Neural crest cell (in vitro differentiated cells): ENCODE data around the gene KIAA2012. TPM values are rescaled to one million over a fixed set of nuclear protein-coding genes. Genes with fewer than 3 reads are reported as not detected.

Source experiments
- DNase-seq: peaks from one replicate; pipeline ENCODE4 v3.0.0; 2021; ENCODE audit warnings: low read depth, mixed read lengths, low spot score
- H3K27ac Mint-ChIP-seq: one replicate; pipeline ENCODE4 v1.8.0; 2021; ENCODE audit warnings: mild to moderate bottlenecking, mixed read lengths; ENCODE audit not compliant: unreplicated experiment
- H3K27me3 Mint-ChIP-seq: 2 replicates; pipeline ENCODE4 v1.8.0; 2021; ENCODE audit warnings: low read depth, mild to moderate bottlenecking, mixed read lengths
- H3K36me3 Mint-ChIP-seq: 2 replicates; pipeline ENCODE4 v1.8.0; 2021; ENCODE audit warnings: low read depth, mild to moderate bottlenecking, mixed read lengths
- H3K4me1 Mint-ChIP-seq: 2 replicates; pipeline ENCODE4 v1.8.0; 2021; ENCODE audit warnings: mixed read lengths
- H3K4me3 Mint-ChIP-seq: one replicate; pipeline ENCODE4 v1.8.0; 2021; ENCODE audit warnings: mild to moderate bottlenecking, mixed read lengths
- H3K9me3 Mint-ChIP-seq: 2 replicates; pipeline ENCODE4 v1.8.0; 2021; ENCODE audit warnings: mixed read lengths
- total RNA-seq: library from RNA; stranded (reverse); gene quantifications from 2 replicates; pipeline ENCODE4 v1.2.1, GENCODE V29; 2021
- TF ChIP-seq, protein P1 (sequence below): fragments of 200-600 bp; sonication (generic); conservative IDR thresholded peaks from 2 replicates; pipeline ENCODE4 v1.5.0; 2021; ENCODE audit warnings: antibody characterized with exemption, mild to moderate bottlenecking

The KIAA2012 gene
- total RNA-seq, 1 donor from 2014 or later: 0.07 TPM

DNA sequence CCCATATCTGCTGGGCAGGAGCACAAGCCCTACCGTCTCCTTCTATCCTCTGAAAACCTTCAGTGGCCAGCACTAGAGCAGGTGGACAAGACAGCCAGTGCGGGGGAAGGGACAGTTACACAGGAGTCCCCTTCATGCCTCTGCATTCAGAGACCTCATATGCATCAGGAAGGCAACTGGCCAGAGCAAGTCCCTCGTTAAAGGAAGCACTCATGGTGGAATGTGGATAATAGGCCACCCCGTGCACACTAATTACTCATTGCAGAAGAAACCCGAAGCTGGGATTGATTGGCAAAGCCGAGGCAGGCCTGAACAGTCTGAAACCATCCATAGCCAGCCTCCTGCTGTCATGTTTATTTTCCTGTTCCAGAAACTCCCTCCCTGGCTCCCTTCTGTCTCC, 11.2 kb downstream of the KIAA2012 start:
- no peak for DNase-seq
- H3K9me3 Mint-ChIP-seq: peaks cover 4% of the 10 kb centered on the region
- no peak overlapping the region for H3K27ac Mint-ChIP-seq
- TF ChIP-seq, protein P1, sequence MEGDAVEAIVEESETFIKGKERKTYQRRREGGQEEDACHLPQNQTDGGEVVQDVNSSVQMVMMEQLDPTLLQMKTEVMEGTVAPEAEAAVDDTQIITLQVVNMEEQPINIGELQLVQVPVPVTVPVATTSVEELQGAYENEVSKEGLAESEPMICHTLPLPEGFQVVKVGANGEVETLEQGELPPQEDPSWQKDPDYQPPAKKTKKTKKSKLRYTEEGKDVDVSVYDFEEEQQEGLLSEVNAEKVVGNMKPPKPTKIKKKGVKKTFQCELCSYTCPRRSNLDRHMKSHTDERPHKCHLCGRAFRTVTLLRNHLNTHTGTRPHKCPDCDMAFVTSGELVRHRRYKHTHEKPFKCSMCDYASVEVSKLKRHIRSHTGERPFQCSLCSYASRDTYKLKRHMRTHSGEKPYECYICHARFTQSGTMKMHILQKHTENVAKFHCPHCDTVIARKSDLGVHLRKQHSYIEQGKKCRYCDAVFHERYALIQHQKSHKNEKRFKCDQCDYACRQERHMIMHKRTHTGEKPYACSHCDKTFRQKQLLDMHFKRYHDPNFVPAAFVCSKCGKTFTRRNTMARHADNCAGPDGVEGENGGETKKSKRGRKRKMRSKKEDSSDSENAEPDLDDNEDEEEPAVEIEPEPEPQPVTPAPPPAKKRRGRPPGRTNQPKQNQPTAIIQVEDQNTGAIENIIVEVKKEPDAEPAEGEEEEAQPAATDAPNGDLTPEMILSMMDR: no peak
- H3K36me3 Mint-ChIP-seq: no peaks in the 10 kb centered on the region
- H3K4me3 Mint-ChIP-seq: no peak overlapping the region
- no peaks in the 10 kb centered on the region for H3K27me3 Mint-ChIP-seq
- peaks cover 4% of the 10 kb centered on the region for H3K4me1 Mint-ChIP-seq

- Mint-ChIP-seq H3K4me3 (no peak overlapping the region), H3K27ac (no peak overlapping the region), H3K4me1 (peaks cover 4% of the 10 kb centered on the region)
Measured at GRCh38 chr2:202088777-202089176, 15.7 kb downstream of the KIAA2012 start.

DNA sequence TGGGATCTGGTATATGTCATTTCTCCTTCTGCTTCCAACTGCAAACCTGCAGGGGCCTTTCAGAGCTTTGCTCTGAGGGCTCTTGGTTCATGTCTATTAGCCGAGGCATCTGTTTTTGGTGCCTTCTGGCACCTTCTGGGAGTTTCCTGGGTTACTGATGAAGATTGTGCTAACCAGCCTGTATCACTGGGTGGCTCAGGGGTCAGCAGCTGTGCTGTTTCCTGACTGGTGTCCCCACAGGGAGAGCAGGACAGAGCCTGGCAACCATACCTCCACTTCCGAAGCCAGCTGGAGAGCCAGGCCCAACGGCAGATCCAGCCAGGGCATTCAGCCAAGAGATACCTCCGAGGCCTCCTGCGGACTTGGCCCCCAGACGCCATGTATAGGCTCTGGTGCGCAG, 17.5 kb downstream of the KIAA2012 start:
- no peaks in the 10 kb centered on the region for H3K4me1 Mint-ChIP-seq
- no peak overlapping the region for H3K4me3 Mint-ChIP-seq
- TF ChIP-seq, protein P1: no peak
- H3K9me3 Mint-ChIP-seq: no peaks in the 10 kb centered on the region
- no peaks in the 10 kb centered on the region for H3K36me3 Mint-ChIP-seq
- H3K27ac Mint-ChIP-seq: no peak overlapping the region
- no peaks in the 10 kb centered on the region for H3K27me3 Mint-ChIP-seq
- DNase-seq: no peak

More at GRCh38 chr2:202088777-202089176, 15.7 kb downstream of the KIAA2012 start:
- TF ChIP-seq, protein P1: no peak
- DNase-seq: no peak
- Mint-ChIP-seq H3K9me3 (no peaks in the 10 kb centered on the region), H3K27me3 (no peaks in the 10 kb centered on the region), H3K36me3 (no peaks in the 10 kb centered on the region)

DNA sequence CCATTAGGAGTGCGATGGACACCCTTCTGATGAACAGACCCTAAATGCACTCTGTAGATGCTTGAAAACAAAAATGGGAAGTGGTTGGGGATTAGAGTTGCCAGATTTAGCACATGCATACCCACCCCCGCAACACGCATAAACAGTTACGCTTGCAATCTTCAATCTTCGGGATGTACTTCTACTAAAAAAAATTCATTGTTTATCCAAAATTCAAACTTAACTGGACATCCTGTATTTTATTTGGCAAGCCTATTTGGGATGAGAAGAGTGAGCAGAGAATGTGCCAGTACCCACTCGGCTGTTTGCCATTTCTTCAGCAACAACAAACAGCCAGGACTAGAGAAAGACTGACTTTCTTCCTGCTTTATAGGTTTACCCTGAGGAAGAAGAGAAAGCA, 18.4 kb downstream of the KIAA2012 start:
- H3K4me3 Mint-ChIP-seq: no peak overlapping the region
- H3K36me3 Mint-ChIP-seq: no peaks in the 10 kb centered on the region

GRCh38 chr2:202094426-202094986, 21.5 kb downstream of the KIAA2012 start:
- TF ChIP-seq, protein P1: no peak
- H3K27ac Mint-ChIP-seq: no peak overlapping the region
- H3K4me1 Mint-ChIP-seq: peaks cover 8% of the 10 kb centered on the region
- no peak overlapping the region for H3K4me3 Mint-ChIP-seq
- DNase-seq: no peak
- no peaks in the 10 kb centered on the region for H3K36me3 Mint-ChIP-seq
- no peaks in the 10 kb centered on the region for H3K9me3 Mint-ChIP-seq
- H3K27me3 Mint-ChIP-seq: no peaks in the 10 kb centered on the region

More for the DNA sequence above, 18.4 kb downstream of the KIAA2012 start:
- H3K4me1 Mint-ChIP-seq: no peaks in the 10 kb centered on the region
- H3K27ac Mint-ChIP-seq: no peak overlapping the region
- H3K9me3 Mint-ChIP-seq: no peaks in the 10 kb centered on the region
- no peaks in the 10 kb centered on the region for H3K27me3 Mint-ChIP-seq
- DNase-seq: no peak
- TF ChIP-seq, protein P1: no peak

- Mint-ChIP-seq H3K4me3 (no peak overlapping the region), H3K36me3 (no peaks in the 10 kb centered on the region), H3K27me3 (no peaks in the 10 kb centered on the region), H3K4me1 (peaks cover 13% of the 10 kb centered on the region), H3K27ac (no peak overlapping the region), H3K9me3 (no peaks in the 10 kb centered on the region)
- TF ChIP-seq, protein P1: no peak
- no peak for DNase-seq
Measured at GRCh38 chr2:202095235-202095634, 22.2 kb downstream of the KIAA2012 start.
